Panc1 (cell line): ENCODE measurements around the gene NEMP1.
"Not testable (repeated sequence)": the region's sequence is repeated elsewhere in the genome, so short reads cannot be mapped to it uniquely, and the experiment has no call there.

ENCODE experiments used
- POLR2AphosphoS5 ChIP-seq: IDR thresholded peaks from 2 replicates; pipeline ENCODE4 v1.6.1; 2012; ENCODE audit warnings: mild to moderate bottlenecking, low read depth, low read length, moderate library complexity
- SIN3A ChIP-seq: IDR thresholded peaks from 2 replicates; pipeline ENCODE4 v1.6.1; 2012; ENCODE audit warnings: low read depth, mild to moderate bottlenecking, low read length, moderate library complexity, borderline replicate concordance; ENCODE audit not compliant: insufficient read depth
- TF ChIP-seq, protein P1 (sequence below): fragments of 450-650 bp; IDR thresholded peaks from 2 replicates; pipeline ENCODE4 v1.5.1; 2017; ENCODE audit warnings: mild to moderate bottlenecking

DNA sequence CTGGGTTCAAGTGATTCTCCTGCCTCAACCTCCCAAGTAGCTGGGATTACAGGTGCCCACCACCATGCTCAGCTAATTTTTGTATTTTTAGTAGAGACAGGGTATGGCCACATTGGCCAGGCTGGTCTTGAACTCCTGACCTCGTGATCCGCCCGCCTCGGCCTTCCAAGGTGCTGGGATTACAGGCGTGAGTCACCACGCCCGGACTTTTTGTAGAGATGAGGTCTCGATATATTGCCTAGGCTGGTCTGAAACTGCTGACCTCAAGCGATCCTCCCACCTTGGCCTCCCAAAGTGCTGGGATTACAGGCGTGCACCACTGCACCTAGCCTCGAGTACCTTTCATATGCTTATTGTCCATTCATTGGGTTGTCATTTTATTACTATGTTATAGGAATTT is 42.1 kb upstream of the NEMP1 start:
- TF ChIP-seq, protein P1, sequence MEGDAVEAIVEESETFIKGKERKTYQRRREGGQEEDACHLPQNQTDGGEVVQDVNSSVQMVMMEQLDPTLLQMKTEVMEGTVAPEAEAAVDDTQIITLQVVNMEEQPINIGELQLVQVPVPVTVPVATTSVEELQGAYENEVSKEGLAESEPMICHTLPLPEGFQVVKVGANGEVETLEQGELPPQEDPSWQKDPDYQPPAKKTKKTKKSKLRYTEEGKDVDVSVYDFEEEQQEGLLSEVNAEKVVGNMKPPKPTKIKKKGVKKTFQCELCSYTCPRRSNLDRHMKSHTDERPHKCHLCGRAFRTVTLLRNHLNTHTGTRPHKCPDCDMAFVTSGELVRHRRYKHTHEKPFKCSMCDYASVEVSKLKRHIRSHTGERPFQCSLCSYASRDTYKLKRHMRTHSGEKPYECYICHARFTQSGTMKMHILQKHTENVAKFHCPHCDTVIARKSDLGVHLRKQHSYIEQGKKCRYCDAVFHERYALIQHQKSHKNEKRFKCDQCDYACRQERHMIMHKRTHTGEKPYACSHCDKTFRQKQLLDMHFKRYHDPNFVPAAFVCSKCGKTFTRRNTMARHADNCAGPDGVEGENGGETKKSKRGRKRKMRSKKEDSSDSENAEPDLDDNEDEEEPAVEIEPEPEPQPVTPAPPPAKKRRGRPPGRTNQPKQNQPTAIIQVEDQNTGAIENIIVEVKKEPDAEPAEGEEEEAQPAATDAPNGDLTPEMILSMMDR: not testable (repeated sequence)
- not testable (repeated sequence) for TF ChIP-seq POLR2AphosphoS5, SIN3A
